K562 (cell line): Measurements from ENCODE around the gene TUT4. TPM values are rescaled to one million over a fixed set of nuclear protein-coding genes. Genes with fewer than 3 reads are reported as not detected.

Experiments used
- LCOR ChIP-seq: sonication (generic); formaldehyde crosslinking; IDR thresholded peaks from 2 replicates; pipeline ENCODE4 v1.8.0; 2022; ENCODE audit warnings: mild to moderate bottlenecking, missing genetic modification reagents
- MTA3 ChIP-seq: fragments of 450-650 bp; formaldehyde crosslinking; IDR thresholded peaks from 2 replicates; pipeline ENCODE4 v1.6.1; 2017; ENCODE audit warnings: mild to moderate bottlenecking, borderline replicate concordance
- PRPF4 ChIP-seq: fragments of 200-400 bp; formaldehyde crosslinking; IDR thresholded peaks from one replicate; pipeline ENCODE4 v1.6.1; 2017; ENCODE audit warnings: low read length, low read depth, mild to moderate bottlenecking; ENCODE audit not compliant: insufficient read depth, poor library complexity, severe bottlenecking
- SOX6 ChIP-seq: fragments of 450-650 bp; IDR thresholded peaks from 2 replicates; pipeline ENCODE4 v1.6.1; 2014; ENCODE audit warnings: mild to moderate bottlenecking
- STAT5B ChIP-seq: fragments of 250-450 bp; sonication (Bioruptor Pico); IDR thresholded peaks from 2 replicates; pipeline ENCODE4 v1.8.0; 2021; ENCODE audit warnings: mild to moderate bottlenecking, inconsistent platforms
- THRA ChIP-seq: fragments of 450-650 bp; IDR thresholded peaks from 2 replicates; pipeline ENCODE4 v1.6.1; 2017; ENCODE audit warnings: mild to moderate bottlenecking, moderate library complexity
- ZNF133 ChIP-seq: fragments of 250-450 bp; sonication (Bioruptor Pico); IDR thresholded peaks from 2 replicates; pipeline ENCODE4 v1.4.0; 2020; ENCODE audit warnings: mild to moderate bottlenecking
- ZNF444 ChIP-seq: fragments of 250-450 bp; sonication (Bioruptor Pico); IDR thresholded peaks from 2 replicates; pipeline ENCODE4 v1.4.0; 2020; ENCODE audit warnings: mild to moderate bottlenecking, moderate library complexity
- polyA plus RNA-seq, 8 experiments: library from polyadenylated mRNA; depleted of rRNA in 4 of 8; stranded (reverse) in 5 of 8; unstranded in 3 of 8; fragments of >200 nt; fragmentation: Nextera tagmentation in 2 of 8; fragmentation: Illumina TruSeq in 1 of 8; extraction: Ambion mirVana in 2 of 8; extraction: Trizol in 1 of 8; gene quantifications; 2 replicates each; pipeline versions ENCODE4 v1.2.1 to v1.2.3, GENCODE V29; 2011 to 2014; ENCODE audit warnings: inconsistent platforms in 1 of 8, missing spikeins in 1 of 8
- total RNA-seq, 7 experiments: library from RNA; depleted of rRNA in 6 of 7; stranded (reverse); fragments of >200 nt in 6 of 7; fragmentation: Illumina TruSeq in 2 of 7; extraction: Trizol in 2 of 7; gene quantifications; 2 replicates each; pipeline versions ENCODE4 v1.2.1 to v1.2.3, GENCODE V29; 2011 to 2021; ENCODE audit warnings: low replicate concordance in 1 of 7
- TF ChIP-seq, protein P1 (sequence below): fragments of 200-600 bp; sonication (generic); IDR thresholded peaks from one replicate; pipeline ENCODE4 v1.6.1; 2012; ENCODE audit warnings: mild to moderate bottlenecking, low read depth, low read length, inconsistent platforms
- TF ChIP-seq, protein P2 (sequence below): sonication (generic); formaldehyde crosslinking; IDR thresholded peaks from 2 replicates; pipeline ENCODE4 v1.8.0; 2022; ENCODE audit warnings: mild to moderate bottlenecking, missing genetic modification reagents, borderline replicate concordance

The TUT4 gene
- total and polyA plus RNA-seq, 9 of the 15 experiments (the other 6 are each of a cell fraction or from before 2014, with no cell fraction given): 15.8 to 53.5 (median 36.7) TPM

DNA sequence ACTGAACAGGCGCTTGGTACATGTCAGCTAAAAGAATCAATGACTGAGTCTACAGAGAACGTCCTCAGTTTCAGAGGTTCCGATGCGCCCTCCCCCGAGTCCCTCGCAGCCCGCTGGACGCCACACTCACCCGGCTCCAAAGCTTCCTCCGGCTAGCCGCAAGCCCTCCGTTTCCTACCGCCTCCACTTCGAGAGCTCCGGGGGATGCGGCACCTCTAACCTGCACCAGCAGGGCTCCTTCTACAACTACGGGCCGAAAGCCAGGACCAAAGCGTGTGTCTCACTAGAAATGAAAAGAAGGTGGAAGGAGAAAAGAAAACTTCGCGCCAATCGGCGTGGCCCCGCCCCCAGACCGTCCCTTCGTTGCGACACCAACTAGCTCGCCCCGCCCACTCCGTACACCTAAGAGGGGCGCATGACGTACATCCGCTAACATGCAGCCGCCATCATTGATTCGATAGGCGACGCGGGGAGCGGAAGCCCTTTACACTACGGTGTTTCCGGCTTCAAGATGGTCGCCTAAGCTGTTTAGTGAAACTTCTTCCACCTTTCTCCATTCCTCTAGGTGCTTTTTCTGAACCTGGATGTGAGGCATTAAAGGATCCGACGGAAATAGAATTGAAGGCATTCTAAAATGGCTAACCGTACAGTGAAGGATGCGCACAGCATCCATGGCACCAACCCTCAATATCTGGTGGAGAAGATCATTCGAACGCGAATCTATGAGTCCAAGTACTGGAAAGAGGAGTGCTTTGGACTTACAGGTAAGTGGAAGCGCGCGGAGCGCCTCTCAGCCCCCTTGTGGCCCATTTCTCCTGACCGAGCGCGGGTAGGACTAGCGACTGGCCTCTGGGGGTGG is 148.5 kb downstream of the TUT4 start, which contains the start of the genes ORC1 and PRPF38A (continued):
- TF ChIP-seq, protein P1, sequence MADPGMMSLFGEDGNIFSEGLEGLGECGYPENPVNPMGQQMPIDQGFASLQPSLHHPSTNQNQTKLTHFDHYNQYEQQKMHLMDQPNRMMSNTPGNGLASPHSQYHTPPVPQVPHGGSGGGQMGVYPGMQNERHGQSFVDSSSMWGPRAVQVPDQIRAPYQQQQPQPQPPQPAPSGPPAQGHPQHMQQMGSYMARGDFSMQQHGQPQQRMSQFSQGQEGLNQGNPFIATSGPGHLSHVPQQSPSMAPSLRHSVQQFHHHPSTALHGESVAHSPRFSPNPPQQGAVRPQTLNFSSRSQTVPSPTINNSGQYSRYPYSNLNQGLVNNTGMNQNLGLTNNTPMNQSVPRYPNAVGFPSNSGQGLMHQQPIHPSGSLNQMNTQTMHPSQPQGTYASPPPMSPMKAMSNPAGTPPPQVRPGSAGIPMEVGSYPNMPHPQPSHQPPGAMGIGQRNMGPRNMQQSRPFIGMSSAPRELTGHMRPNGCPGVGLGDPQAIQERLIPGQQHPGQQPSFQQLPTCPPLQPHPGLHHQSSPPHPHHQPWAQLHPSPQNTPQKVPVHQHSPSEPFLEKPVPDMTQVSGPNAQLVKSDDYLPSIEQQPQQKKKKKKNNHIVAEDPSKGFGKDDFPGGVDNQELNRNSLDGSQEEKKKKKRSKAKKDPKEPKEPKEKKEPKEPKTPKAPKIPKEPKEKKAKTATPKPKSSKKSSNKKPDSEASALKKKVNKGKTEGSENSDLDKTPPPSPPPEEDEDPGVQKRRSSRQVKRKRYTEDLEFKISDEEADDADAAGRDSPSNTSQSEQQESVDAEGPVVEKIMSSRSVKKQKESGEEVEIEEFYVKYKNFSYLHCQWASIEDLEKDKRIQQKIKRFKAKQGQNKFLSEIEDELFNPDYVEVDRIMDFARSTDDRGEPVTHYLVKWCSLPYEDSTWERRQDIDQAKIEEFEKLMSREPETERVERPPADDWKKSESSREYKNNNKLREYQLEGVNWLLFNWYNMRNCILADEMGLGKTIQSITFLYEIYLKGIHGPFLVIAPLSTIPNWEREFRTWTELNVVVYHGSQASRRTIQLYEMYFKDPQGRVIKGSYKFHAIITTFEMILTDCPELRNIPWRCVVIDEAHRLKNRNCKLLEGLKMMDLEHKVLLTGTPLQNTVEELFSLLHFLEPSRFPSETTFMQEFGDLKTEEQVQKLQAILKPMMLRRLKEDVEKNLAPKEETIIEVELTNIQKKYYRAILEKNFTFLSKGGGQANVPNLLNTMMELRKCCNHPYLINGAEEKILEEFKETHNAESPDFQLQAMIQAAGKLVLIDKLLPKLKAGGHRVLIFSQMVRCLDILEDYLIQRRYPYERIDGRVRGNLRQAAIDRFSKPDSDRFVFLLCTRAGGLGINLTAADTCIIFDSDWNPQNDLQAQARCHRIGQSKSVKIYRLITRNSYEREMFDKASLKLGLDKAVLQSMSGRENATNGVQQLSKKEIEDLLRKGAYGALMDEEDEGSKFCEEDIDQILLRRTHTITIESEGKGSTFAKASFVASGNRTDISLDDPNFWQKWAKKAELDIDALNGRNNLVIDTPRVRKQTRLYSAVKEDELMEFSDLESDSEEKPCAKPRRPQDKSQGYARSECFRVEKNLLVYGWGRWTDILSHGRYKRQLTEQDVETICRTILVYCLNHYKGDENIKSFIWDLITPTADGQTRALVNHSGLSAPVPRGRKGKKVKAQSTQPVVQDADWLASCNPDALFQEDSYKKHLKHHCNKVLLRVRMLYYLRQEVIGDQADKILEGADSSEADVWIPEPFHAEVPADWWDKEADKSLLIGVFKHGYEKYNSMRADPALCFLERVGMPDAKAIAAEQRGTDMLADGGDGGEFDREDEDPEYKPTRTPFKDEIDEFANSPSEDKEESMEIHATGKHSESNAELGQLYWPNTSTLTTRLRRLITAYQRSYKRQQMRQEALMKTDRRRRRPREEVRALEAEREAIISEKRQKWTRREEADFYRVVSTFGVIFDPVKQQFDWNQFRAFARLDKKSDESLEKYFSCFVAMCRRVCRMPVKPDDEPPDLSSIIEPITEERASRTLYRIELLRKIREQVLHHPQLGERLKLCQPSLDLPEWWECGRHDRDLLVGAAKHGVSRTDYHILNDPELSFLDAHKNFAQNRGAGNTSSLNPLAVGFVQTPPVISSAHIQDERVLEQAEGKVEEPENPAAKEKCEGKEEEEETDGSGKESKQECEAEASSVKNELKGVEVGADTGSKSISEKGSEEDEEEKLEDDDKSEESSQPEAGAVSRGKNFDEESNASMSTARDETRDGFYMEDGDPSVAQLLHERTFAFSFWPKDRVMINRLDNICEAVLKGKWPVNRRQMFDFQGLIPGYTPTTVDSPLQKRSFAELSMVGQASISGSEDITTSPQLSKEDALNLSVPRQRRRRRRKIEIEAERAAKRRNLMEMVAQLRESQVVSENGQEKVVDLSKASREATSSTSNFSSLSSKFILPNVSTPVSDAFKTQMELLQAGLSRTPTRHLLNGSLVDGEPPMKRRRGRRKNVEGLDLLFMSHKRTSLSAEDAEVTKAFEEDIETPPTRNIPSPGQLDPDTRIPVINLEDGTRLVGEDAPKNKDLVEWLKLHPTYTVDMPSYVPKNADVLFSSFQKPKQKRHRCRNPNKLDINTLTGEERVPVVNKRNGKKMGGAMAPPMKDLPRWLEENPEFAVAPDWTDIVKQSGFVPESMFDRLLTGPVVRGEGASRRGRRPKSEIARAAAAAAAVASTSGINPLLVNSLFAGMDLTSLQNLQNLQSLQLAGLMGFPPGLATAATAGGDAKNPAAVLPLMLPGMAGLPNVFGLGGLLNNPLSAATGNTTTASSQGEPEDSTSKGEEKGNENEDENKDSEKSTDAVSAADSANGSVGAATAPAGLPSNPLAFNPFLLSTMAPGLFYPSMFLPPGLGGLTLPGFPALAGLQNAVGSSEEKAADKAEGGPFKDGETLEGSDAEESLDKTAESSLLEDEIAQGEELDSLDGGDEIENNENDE: no peak
- TF ChIP-seq ZNF133 (CRISPR knock-in tag) (no peak), MTA3 (peak; percentile 94; the same call in 1 of the 2 replicates), ZNF444 (no peak), THRA (no peak), STAT5B (CRISPR knock-in tag) (no peak), SOX6 (no peak), PRPF4 (no peak), LCOR (CRISPR knock-in tag) (no peak)
- TF ChIP-seq, protein P2, sequence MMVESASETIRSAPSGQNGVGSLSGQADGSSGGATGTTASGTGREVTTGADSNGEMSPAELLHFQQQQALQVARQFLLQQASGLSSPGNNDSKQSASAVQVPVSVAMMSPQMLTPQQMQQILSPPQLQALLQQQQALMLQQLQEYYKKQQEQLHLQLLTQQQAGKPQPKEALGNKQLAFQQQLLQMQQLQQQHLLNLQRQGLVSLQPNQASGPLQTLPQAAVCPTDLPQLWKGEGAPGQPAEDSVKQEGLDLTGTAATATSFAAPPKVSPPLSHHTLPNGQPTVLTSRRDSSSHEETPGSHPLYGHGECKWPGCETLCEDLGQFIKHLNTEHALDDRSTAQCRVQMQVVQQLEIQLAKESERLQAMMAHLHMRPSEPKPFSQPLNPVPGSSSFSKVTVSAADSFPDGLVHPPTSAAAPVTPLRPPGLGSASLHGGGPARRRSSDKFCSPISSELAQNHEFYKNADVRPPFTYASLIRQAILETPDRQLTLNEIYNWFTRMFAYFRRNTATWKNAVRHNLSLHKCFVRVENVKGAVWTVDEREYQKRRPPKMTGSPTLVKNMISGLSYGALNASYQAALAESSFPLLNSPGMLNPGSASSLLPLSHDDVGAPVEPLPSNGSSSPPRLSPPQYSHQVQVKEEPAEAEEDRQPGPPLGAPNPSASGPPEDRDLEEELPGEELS (CRISPR knock-in tag): no peak
